AG04450 (cell line): ENCODE measurements around the gene BRD2. TPM values are rescaled to one million over a fixed set of nuclear protein-coding genes. Genes with fewer than 3 reads are reported as not detected.

Experiments used
- CTCF ChIA-PET: fragments of 300-600, 350-600 bp; formaldehyde crosslinking; extraction: SDS; loops from one replicate; lab custom pipeline; 2022; ENCODE audit warnings: antibody characterized with exemption, inconsistent platforms; lab: Charles Lee
- POLR2A ChIA-PET: fragments of 350-600 bp; formaldehyde crosslinking; extraction: SDS; loops from one replicate; lab custom pipeline; 2021; ENCODE audit warnings: antibody characterized with exemption, inconsistent platforms; lab: Yijun Ruan, JAX
- DNase-seq: peaks from one replicate; pipeline ENCODE4 v3.0.0-alpha.2; 2011; ENCODE audit warnings: low read depth, low spot score
- H3K27ac ChIP-seq: one replicate; pipeline ENCODE4 v1.5.1; 2012; ENCODE audit warnings: low read depth, low read length, control low read depth
- H3K27me3 ChIP-seq: one replicate; pipeline ENCODE4 v1.6.0; 2012; ENCODE audit warnings: low read length; ENCODE audit not compliant: control insufficient read depth, insufficient read depth
- H3K4me3 ChIP-seq: 2 replicates; pipeline ENCODE4 v1.5.1; 2011; ENCODE audit warnings: mild to moderate bottlenecking, low read depth, low read length, control low read depth
- H3K9me3 ChIP-seq: 2 replicates; pipeline ENCODE4 v1.5.1; 2012; ENCODE audit warnings: low read length; ENCODE audit not compliant: control insufficient read depth, insufficient read depth
- CTCF ChIP-seq: IDR thresholded peaks from 2 replicates; pipeline ENCODE4 v1.5.1; 2011; ENCODE audit warnings: low read depth, low read length, control low read depth, inconsistent platforms
- polyA plus RNA-seq: library from polyadenylated mRNA; depleted of rRNA; stranded (reverse); fragments of >200 nt; gene quantifications from 2 replicates; pipeline ENCODE4 v1.2.3, GENCODE V29; 2011; rRNA removed

The BRD2 gene
- polyA plus RNA-seq, 1 experiment = 138 TPM

GRCh38 chr6:33024521-33024920 lies 56.1 kb downstream of the BRD2 start:
- POLR2A ChIA-PET = no interaction called here
- Histone ChIP-seq H3K27ac (no peak overlapping the region), H3K9me3 (no peaks in the 10 kb centered on the region), H3K27me3 (peaks cover 11% of the 10 kb centered on the region), H3K4me3 (no peak overlapping the region)
- TF ChIP-seq CTCF = no peak
- DNase-seq = no peak
- CTCF ChIA-PET = interaction anchor here (1.9 kb wide), 1 partner anchor 10 kb away, joined by 4 read pairs; no protein-coding TSS in a partner anchor

- ChIA-PET CTCF (interaction anchor here (0.6 kb wide), 1 partner anchor 10 kb away, joined by 3 read pairs; no protein-coding TSS in a partner anchor), POLR2A (no interaction called here)
- no peak for DNase-seq
- Histone ChIP-seq H3K4me3 (no peak overlapping the region), H3K27ac (no peak overlapping the region), H3K27me3 (peaks cover 17% of the 10 kb centered on the region), H3K9me3 (no peaks in the 10 kb centered on the region)
- TF ChIP-seq CTCF = no peak
Measured at GRCh38 chr6:33028220-33028849, 59.9 kb downstream of the BRD2 start.

- Histone ChIP-seq H3K9me3 (no peaks in the 10 kb centered on the region), H3K27me3 (peaks cover 15% of the 10 kb centered on the region), H3K4me3 (no peak overlapping the region), H3K27ac (no peak overlapping the region)
- no peak for DNase-seq
- TF ChIP-seq CTCF = no peak
- ChIA-PET POLR2A (no interaction called here), CTCF (interaction anchor here (0.6 kb wide), 1 partner anchor 893 kb away, joined by 4 read pairs; no protein-coding TSS in a partner anchor)
Measured at GRCh38 chr6:33029328-33030184, 61.2 kb downstream of the BRD2 start.

DNA sequence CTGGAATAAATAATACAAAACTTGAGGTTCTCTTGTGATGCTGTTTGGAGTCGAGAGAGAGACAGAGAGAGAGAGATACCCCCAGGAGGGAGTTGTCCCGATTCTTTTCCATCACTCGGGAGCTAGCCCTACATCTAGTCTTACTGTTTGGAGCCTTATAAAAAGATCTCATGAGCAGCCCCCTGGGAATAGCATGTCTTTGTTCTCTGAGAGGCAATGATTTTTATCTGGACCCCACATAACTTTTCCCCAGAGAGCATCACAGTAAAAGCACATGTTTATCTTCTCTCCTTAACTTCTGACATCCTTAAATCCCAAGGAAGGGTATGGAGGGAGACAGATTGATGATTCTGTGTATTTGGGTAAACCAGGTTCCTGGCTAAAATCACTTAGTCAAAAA lies 61.9 kb downstream of the BRD2 start:
- peaks cover 15% of the 10 kb centered on the region for H3K27me3 ChIP-seq
- H3K9me3 ChIP-seq = no peaks in the 10 kb centered on the region
- no peak for TF ChIP-seq CTCF
- H3K27ac ChIP-seq = no peak overlapping the region
- DNase-seq = no peak
- H3K4me3 ChIP-seq = no peak overlapping the region
- ChIA-PET POLR2A (no interaction called here), CTCF (no interaction called here)

Other genes with a start within 250 kb of the BRD2 start
- not detected in 2 replicates for gene HLA-DQA2, start 227.2 kb upstream of the BRD2 start, polyA plus RNA-seq
- gene HLA-DQB2, start 205.1 kb upstream of the BRD2 start, polyA plus RNA-seq = not detected in 2 replicates
- gene HLA-DOB, start 151.6 kb upstream of the BRD2 start, polyA plus RNA-seq = not detected in 2 replicates
- 15.3 and 15.4 TPM in 2 replicates for gene TAP2, start 129.9 kb upstream of the BRD2 start, polyA plus RNA-seq
- 62.0 and 70.0 TPM in 2 replicates for gene PSMB8, start 124.5 kb upstream of the BRD2 start, polyA plus RNA-seq
- 38.6 and 43.6 TPM in 2 replicates for gene TAP1, start 114.9 kb upstream of the BRD2 start, polyA plus RNA-seq
- 34.8 and 38.4 TPM in 2 replicates for gene PSMB9, start 114.4 kb upstream of the BRD2 start, polyA plus RNA-seq
- gene HLA-DMB, start 27.6 kb upstream of the BRD2 start, polyA plus RNA-seq = 0.07 and 0.12 TPM in 2 replicates
- 7.1 and 8.2 TPM in 2 replicates for gene HLA-DMA, start 15.5 kb upstream of the BRD2 start, polyA plus RNA-seq
- 0.02 TPM in 1 of 2 replicates, not detected in the other for gene HLA-DOA, start 41.0 kb downstream of the BRD2 start, polyA plus RNA-seq
- gene HLA-DPA1, start 105.1 kb downstream of the BRD2 start, polyA plus RNA-seq = 0.10 and 0.15 TPM in 2 replicates
- gene HLA-DPB1, start 107.4 kb downstream of the BRD2 start, polyA plus RNA-seq = 0.94 and 1.6 TPM in 2 replicates
- 0.26 and 0.37 TPM in 2 replicates for gene COL11A2, start 223.9 kb downstream of the BRD2 start, polyA plus RNA-seq
- gene RXRB, start 232.1 kb downstream of the BRD2 start, polyA plus RNA-seq = 38.5 and 44.1 TPM in 2 replicates
- gene SLC39A7, start 232.3 kb downstream of the BRD2 start, polyA plus RNA-seq = 129 and 150 TPM in 2 replicates
- gene HSD17B8, start 236.1 kb downstream of the BRD2 start, polyA plus RNA-seq = 4.9 and 5.7 TPM in 2 replicates
- gene RING1, start 239.9 kb downstream of the BRD2 start, polyA plus RNA-seq = 23.8 and 26.8 TPM in 2 replicates